Stimulated activated CD4-positive, alpha-beta T cell treated with anti-CD3 and anti-CD28 coated beads, TNF-alpha, amount 100 ng/mL, for 1 hour (primary cell): ENCODE data around the gene GPHN.

Source experiments
- DNase-seq, 3 donors: peaks; one replicate each; pipeline ENCODE4 v3.0.0-alpha.2; 2020; ENCODE audit warnings: low read depth in 3 of 3, low spot score in 1 of 3

The GPHN gene

DNA sequence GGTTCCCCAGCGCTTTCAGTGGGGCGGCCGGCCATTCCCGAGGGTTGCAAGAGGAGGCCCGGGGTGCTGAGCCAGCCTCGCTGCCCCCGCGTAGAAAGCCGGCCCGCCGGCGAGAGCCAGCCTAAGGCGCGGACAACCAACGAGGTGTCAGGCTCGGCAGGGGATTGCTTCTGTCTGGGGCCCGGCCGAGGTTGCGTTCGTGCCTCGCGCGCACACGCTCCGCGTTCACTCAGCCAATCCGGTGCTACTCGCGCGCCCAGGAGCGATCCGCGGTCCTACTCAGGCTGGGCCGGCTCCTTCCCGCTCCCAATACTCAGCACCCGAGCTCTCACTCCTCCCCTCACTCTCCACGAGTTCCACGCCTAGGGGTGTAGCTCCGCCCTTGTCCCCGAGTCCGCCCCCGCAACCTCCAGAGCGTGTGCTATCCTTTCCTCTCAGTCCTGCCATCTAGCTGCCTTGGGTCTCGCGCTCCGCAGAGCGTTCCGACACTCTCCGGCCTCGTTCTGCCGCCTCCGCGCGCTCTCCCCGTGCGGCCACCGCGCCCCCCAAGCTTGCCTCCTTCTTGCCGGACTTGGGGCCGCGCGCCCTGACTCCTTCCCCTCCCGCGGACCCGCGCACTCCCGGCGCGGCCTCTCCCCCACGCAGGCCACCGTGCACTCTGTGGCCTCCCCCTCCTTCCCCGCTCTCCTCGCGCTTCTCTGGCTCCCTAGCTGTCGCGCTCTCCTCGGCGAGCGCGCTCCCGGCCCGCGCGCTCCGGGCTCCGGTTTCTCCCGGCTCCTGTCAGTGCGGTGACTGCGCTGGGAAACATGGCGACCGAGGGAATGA is at the start of gene GPHN:
GPHN (plus strand) TSS at position 426 of the 825 bp plus-strand sequence.
- peak; percentile 68 to 72 (median 69) for DNase-seq

DNA sequence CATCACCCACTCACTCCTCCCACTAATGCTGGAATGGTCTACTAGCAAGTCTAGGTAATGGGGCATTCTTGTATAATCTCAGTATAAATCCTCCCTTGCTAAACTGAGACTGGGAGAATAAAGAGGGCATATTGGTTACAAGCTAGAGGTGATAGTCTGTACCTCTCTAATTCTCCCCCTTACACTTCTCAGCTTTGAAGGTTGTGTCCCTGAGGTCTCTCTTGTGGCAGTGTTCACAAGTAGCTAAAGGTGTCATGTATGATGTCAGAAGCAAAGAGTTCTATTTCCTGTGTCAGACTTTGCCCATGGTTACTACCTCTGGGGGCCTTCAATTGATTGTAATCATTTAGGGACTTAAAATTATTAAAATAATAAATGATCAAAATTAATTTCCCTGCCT is 48.3 kb upstream of the GPHN start:
- DNase-seq = no peak

DNA sequence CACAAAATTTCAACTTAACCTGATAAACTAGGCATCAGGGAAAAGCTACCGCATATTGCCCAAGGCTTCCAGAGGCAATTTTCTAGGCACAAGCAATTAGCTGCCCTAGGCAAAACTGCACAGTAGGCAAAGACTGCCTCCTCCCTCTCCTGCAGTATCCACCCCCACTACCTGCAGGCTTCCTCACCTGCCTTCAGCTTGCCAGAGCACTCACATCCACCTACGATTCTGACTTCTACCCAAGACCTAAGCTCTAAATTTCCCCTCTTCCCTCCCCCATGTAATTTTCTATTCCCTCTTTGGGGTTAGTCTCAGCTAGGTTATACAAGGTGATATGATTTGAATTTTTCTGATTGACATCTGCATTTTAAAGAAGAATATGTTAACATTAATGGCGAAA is 43.7 kb upstream of the GPHN start:
- no peak for DNase-seq

- no peak for DNase-seq
These were observed 39.1 kb upstream of the GPHN start for GRCh38 chr14:66468778-66469367.

GRCh38 chr14:66471584-66471983 is 36.4 kb upstream of the GPHN start:
- DNase-seq = no peak

- no peak for DNase-seq
These were observed 35.7 kb upstream of the GPHN start for GRCh38 chr14:66472251-66472650.

DNA sequence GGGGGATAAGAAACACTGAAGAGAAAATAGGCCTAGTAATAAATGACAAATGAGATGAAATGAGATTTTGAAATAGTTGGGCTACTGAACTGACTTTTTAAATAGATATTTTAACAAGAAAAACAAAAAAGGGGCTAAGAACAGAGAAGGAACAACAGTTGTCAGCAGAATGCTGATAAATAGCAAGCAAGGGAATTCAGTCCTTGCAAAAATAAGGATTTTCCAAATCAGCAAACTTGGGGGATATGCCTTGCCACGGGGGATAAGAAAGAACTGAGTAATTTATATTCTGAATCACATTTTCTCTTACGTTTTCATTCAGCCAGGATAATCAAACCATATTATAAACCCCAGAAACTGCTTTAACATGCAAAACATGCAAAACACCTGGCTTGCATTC is 34.7 kb upstream of the GPHN start:
- no peak for DNase-seq

DNA sequence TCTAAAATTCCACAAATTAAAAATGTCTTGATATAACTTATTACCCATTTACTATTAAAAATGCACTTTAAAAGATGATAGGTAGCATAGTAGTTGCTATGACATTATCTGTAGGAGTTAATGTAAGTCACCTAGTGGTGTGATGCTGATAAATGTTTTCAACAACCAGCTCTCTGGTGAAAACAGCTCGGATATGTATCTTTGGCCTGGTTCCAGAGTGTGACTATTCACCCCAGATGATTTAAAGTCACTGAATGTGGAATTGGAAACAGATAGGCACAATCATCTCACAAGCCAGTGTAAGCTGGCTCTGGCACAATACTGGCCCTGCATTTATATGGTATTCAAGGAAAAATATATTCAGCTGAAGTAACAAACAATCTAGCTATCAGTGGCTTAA is 31.0 kb upstream of the GPHN start:
- no peak for DNase-seq

GRCh38 chr14:66477567-66477966 is 30.4 kb upstream of the GPHN start:
- DNase-seq = no peak

DNA sequence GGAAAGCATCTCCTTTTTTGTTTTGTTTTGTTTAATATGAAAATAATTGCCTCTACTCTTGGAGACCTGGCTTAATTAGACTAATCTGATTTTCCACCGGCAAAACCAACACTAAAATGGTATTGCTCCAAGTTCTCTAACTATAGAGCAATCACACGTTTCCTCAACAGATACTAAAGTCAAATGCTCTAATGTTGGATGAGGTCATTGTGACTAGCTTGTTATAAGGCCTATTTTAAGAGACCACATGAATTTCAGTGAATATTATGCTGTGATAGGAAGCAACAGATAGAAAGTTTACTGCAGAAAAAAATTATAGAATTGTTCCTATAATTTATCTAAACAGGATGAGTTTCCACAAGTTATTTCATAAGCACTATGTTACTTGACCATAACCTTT is 25.1 kb upstream of the GPHN start:
- no peak for DNase-seq

DNA sequence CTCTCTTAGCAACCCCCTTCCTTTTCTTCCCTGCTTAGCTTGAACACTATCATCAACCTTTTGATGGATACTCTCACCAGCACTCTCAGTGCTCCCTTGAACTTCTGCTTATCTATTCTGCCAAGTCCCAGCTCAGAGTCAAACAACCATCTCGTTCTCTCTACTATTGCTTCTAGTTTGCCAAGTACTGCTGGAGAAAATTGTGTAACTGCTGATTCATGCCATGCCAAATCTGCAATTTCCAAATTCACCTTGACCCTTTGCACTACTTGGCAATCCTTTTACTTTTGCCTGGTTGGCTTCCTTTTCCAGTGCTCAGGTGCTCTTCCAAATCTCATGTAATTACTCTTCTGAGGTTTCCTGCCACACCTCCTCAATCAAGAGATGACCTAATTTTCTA is 24.6 kb upstream of the GPHN start:
- DNase-seq = no peak

- DNase-seq = no peak
These were observed 22.9 kb upstream of the GPHN start for GRCh38 chr14:66485029-66485428.

GRCh38 chr14:66485910-66486421 is 22.0 kb upstream of the GPHN start, which contains the start of gene CCDC196:
Gene CCDC196 (plus strand): TSS chr14:66486371. CDS start chr14:66486503, 132 bp downstream.
- no peak for DNase-seq

GRCh38 chr14:66487164-66487563 is 20.8 kb upstream of the GPHN start:
- no peak for DNase-seq

DNA sequence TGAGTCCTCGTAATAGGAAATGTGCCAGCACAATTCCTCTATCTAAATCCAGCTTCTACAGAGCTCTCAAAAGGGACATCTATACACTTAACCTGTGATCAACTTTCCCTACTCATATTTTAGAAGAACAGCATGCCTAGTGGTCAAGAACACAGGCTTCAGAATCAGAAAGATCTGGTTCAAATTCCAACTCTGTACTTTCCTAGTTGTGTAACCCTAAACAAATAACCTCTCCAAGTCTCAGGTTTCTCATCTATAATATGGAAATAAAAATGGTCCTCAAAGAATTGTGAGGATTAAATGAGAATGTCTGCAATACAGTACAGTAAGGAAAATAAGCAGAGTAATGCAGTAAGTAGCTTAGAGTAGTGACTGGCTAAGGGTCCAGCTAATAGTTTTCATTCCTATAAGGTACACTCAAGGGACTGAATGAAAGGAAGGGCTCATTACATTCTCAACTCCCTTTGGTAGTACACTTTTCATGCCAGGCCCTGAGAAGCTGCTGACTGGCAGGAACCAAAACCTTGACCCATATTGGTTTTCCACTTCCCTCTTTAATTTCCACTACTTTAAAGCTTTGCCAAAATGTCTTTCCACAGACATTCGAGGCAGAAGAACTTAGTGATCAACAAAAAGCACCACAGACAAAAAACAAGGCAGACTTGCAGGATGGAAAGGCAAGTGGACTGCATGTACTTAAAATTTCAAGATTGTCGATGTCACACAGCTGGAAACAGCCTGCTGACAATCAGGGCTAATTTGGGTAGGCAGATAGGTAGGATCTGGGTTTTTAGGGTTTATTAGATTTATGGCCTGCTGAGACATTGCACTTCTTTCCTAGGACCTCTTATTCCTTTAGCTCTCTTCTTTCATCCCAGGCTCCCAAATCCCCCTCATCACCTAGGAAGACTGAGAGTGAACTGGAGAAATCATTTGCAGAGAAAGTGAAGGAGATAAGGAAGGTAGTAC is 17.5 kb upstream of the GPHN start:
- no peak for DNase-seq

GRCh38 chr14:66493750-66494149 is 14.2 kb upstream of the GPHN start:
- DNase-seq = no peak

GRCh38 chr14:66495218-66496098 is 12.5 kb upstream of the GPHN start:
- no peak for DNase-seq

DNA sequence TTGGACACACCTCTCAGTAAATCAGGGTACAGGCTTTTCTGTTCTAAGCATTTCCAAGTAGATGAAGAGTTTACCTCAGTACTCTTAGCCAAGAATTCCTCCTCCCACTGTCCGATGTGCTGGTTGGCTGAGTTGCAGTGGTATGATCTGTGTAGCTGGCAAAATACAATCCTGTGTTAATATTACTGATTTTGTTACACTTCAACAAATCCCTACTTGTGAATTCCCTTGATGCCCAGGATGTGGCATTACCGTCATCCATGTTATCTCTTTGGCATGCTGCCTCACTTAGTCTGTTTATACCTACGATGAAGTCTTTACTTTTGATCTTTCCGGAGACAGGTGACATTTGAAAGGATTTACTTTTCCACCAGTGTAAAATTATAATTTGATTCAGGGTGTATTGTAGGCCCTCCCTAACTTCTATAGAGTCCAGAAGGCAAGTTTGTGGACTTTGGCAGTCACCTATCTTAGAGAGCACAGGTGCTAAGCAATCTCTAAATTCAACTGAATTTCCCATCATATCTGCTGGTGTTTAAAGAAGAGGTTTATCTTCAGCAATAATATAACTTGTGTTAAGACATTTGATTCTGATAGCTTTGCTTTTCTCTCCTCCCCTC is 11.6 kb upstream of the GPHN start:
- DNase-seq = no peak

DNA sequence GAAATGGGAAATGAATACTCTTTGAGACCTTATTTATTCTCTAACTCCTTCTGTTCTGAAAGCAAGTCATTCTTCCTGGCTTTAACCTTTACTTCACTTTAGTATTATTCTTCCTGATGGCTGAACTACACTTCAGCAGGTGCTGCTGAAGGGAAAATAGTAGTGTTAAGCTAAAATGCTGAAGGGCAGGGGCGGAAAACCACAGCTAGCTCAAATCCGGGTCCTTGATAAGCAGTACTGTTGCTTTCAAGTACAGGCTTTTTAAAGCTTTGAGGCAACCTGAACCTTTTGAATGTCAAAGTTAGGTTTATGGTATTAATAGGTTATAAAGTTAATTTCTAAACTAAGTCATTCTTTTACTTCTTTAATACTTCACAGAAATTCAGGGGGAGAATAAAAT is 11.0 kb upstream of the GPHN start:
- no peak for DNase-seq

- DNase-seq = no peak
These were observed 9.6 kb upstream of the GPHN start for GRCh38 chr14:66498311-66498710.
